HepG2 (cell line): Measurements from ENCODE around the gene CDH12. TPM values are rescaled to one million over a fixed set of nuclear protein-coding genes. Genes with fewer than 3 reads are reported as not detected.

Source experiments
- ATAC-seq: fragments of 200-7000 bp; cut with Tn5 transposase; 3 replicates; pipeline ENCODE4 v1.9.1; 2020; ENCODE audit warnings: mild to moderate bottlenecking, moderate library complexity
- BruUV-seq: library from RNA; stranded (reverse); fragments of 400-500 nt; replicated peaks from 2 replicates; lab custom pipeline; 2021; lab: Mats Ljungman, UMichigan
- CTCF ChIA-PET: fragments of 300-600 bp; formaldehyde crosslinking; extraction: SDS; loops from one replicate; lab custom pipeline; 2021; ENCODE audit warnings: low total read pairs, inconsistent platforms, low intra/inter-chr PET ratio; lab: Yijun Ruan, JAX
- POLR2A ChIA-PET: fragments of 350-600 bp; sonication (Branson Sonifier 250); formaldehyde crosslinking; loops from one replicate; lab custom pipeline; 2020; ENCODE audit warnings: antibody characterized with exemption, inconsistent platforms; lab: Yijun Ruan, JAX
- DNase-seq: peaks from one replicate; pipeline ENCODE4 v3.0.0-alpha.2; 2015; ENCODE audit warnings: low spot score
- FAIRE-seq: peaks from 3 replicates; lab custom pipeline; 2011; peaks lifted over from hg19 to GRCh38; lab: Jason Lieb, UNC
- H2AFZ ChIP-seq: one replicate; pipeline ENCODE4 v1.6.1; 2011; ENCODE audit warnings: low read length, inconsistent platforms
- H3K27ac ChIP-seq: fragments of 300-600 bp; 3 replicates; pipeline ENCODE4 v1.8.0; 2011; ENCODE audit warnings: mixed run types, mild to moderate bottlenecking, mixed read lengths, low read length, inconsistent platforms; ENCODE audit not compliant: insufficient read depth; ENCODE audit errors: extremely low read length
- H3K27me3 ChIP-seq, 2 experiments: fragments of 200-600 bp in 1 of 2; 2 replicates in 1 of 2; 3 replicates in 1 of 2; pipeline versions ENCODE4 v1.6.0 to v1.8.0; 2011; ENCODE audit warnings: low read length in 2 of 2, mild to moderate bottlenecking in 2 of 2, moderate library complexity in 2 of 2, inconsistent platforms in 1 of 2; ENCODE audit not compliant: insufficient read depth in 2 of 2, control insufficient read depth in 1 of 2
- H3K36me3 ChIP-seq, 2 experiments: fragments of 200-600 bp in 1 of 2; replicated peaks in 1 of 2; 2 replicates in 1 of 2; 3 replicates in 1 of 2; pipeline versions ENCODE4 v1.5.1 to v1.8.0; 2011; ENCODE audit warnings: low read length in 2 of 2, inconsistent platforms in 1 of 2; ENCODE audit not compliant: insufficient read depth in 2 of 2, control insufficient read depth in 1 of 2
- H3K4me1 ChIP-seq: 2 replicates; pipeline ENCODE4 v1.5.1; 2012; ENCODE audit warnings: low read length, inconsistent platforms; ENCODE audit not compliant: insufficient read depth
- H3K4me2 ChIP-seq: 2 replicates; pipeline ENCODE4 v1.6.0; 2011; ENCODE audit warnings: low read depth, low read length, inconsistent platforms
- H3K4me3 ChIP-seq, 3 experiments: fragments of 200-600 bp in 1 of 3; sonication (generic), shearing (Covaris generic) in 1 of 3; replicated peaks in 1 of 3; 2 replicates each; pipeline ENCODE4 v1.5.1; 2011 to 2016; ENCODE audit warnings: low read length in 3 of 3, inconsistent platforms in 2 of 3, low read depth in 2 of 3, mild to moderate bottlenecking in 2 of 3, control low read depth in 1 of 3, mixed read lengths in 1 of 3; ENCODE audit not compliant: insufficient read depth in 1 of 3
- H3K79me2 ChIP-seq: one replicate; pipeline ENCODE4 v1.6.1; 2011; ENCODE audit warnings: low read length, inconsistent platforms; ENCODE audit not compliant: insufficient read depth
- H3K9ac ChIP-seq: 2 replicates; pipeline ENCODE4 v1.6.0; 2011; ENCODE audit warnings: mild to moderate bottlenecking, low read depth, low read length, inconsistent platforms; ENCODE audit not compliant: insufficient read depth
- H3K9me3 ChIP-seq: 2 replicates; pipeline ENCODE4 v1.5.1; 2012; ENCODE audit warnings: mild to moderate bottlenecking, low read length
- H4K20me1 ChIP-seq: 2 replicates; pipeline ENCODE4 v1.6.0; 2011; ENCODE audit warnings: inconsistent platforms, mild to moderate bottlenecking, low read length, moderate library complexity; ENCODE audit not compliant: insufficient read depth
- ATRX ChIP-seq: sonication (generic); formaldehyde crosslinking; IDR thresholded peaks from 2 replicates; pipeline ENCODE4 v1.4.0; 2020; ENCODE audit warnings: missing genetic modification reagents, borderline replicate concordance
- BRF2 ChIP-seq: sonication (generic); formaldehyde crosslinking; IDR thresholded peaks from 2 replicates; pipeline ENCODE4 v1.8.1; 2022; ENCODE audit warnings: mild to moderate bottlenecking, missing genetic modification reagents
- GATA4 ChIP-seq: sonication (generic); IDR thresholded peaks from 2 replicates; pipeline ENCODE4 v1.6.1; 2016; ENCODE audit warnings: antibody characterized with exemption, low read depth, borderline replicate concordance
- IKZF4 ChIP-seq: sonication (generic); formaldehyde crosslinking; IDR thresholded peaks from 2 replicates; pipeline ENCODE4 v1.5.1; 2020; ENCODE audit warnings: borderline replicate concordance, mild to moderate bottlenecking, low read depth, missing genetic modification reagents; ENCODE audit errors: not compliant biosample characterization
- MBNL3 ChIP-seq: fragments of 250-450 bp; sonication (Bioruptor Pico); conservative IDR thresholded peaks from 2 replicates; pipeline ENCODE4 v1.8.0; 2022; ENCODE audit warnings: mild to moderate bottlenecking, inconsistent platforms
- NFYC ChIP-seq: IDR thresholded peaks from 2 replicates; pipeline ENCODE4 v1.6.1; 2016; ENCODE audit warnings: missing genetic modification reagents, missing compliant biosample characterization
- SKIL ChIP-seq: sonication (generic); formaldehyde crosslinking; IDR thresholded peaks from 2 replicates; pipeline ENCODE4 v1.8.0; 2022; ENCODE audit warnings: missing genetic modification reagents, mild to moderate bottlenecking, moderate library complexity, borderline replicate concordance
- TEF ChIP-seq: sonication (generic); formaldehyde crosslinking; IDR thresholded peaks from 2 replicates; pipeline ENCODE4 v1.5.0; 2020; ENCODE audit warnings: missing genetic modification reagents
- ZBTB14 ChIP-seq: sonication (generic); formaldehyde crosslinking; IDR thresholded peaks from 2 replicates; pipeline ENCODE4 v1.4.0; 2020; ENCODE audit warnings: missing genetic modification reagents
- ZMYM4 ChIP-seq: sonication (generic); formaldehyde crosslinking; IDR thresholded peaks from 2 replicates; pipeline ENCODE4 v1.8.1; 2023; ENCODE audit warnings: mild to moderate bottlenecking, missing genetic modification reagents
- ZNF672 ChIP-seq: sonication (generic); formaldehyde crosslinking; IDR thresholded peaks from 2 replicates; pipeline ENCODE4 v1.8.1; 2022; ENCODE audit warnings: missing genetic modification reagents
- ZNF768 ChIP-seq: sonication (generic); formaldehyde crosslinking; IDR thresholded peaks from 2 replicates; pipeline ENCODE4 v1.4.0; 2020; ENCODE audit warnings: missing genetic modification reagents
- ZNF83 ChIP-seq: sonication (generic); formaldehyde crosslinking; IDR thresholded peaks from 2 replicates; pipeline ENCODE4 v1.4.0; 2020; ENCODE audit warnings: missing genetic modification reagents, mild to moderate bottlenecking, borderline replicate concordance
- ZSCAN29 ChIP-seq: sonication (generic); formaldehyde crosslinking; conservative IDR thresholded peaks from 2 replicates; pipeline ENCODE4 v1.4.0; 2020; ENCODE audit warnings: mild to moderate bottlenecking, missing genetic modification reagents
- WGBS: methylation state at CpG from one replicate; pipeline ENCODE4 v1.1.6; 2017; ENCODE audit warnings: low lambda C conversion rate; 5-methylcytosine and 5-hydroxymethylcytosine counted together
- in situ Hi-C: cut with HindIII; loops from 2 replicates; pipeline ENCODE4 v1.10.0; 2017; ENCODE audit warnings: low pct_unique_long_range_greater_than_20kb; ENCODE audit not compliant: extremely low pct_ligation_motif_present
- intact Hi-C: fragments of 100-400 bp; cut with micrococcal nuclease; formaldehyde crosslinking; loops from one replicate; pipeline ENCODE4 v1.10.0; 2022; ENCODE audit not compliant: unreplicated experiment
- polyA plus RNA-seq, 8 experiments: library from polyadenylated mRNA; depleted of rRNA in 3 of 8; stranded (reverse) in 7 of 8; unstranded in 1 of 8; fragments of >200 nt; fragmentation: Illumina TruSeq in 4 of 8; extraction: Trizol in 4 of 8; gene quantifications; 2 replicates each; pipeline versions ENCODE4 v1.2.1 to v1.2.3, GENCODE V29; 2011 to 2016; ENCODE audit warnings: low read depth in 4 of 8, missing spikeins in 1 of 8, mixed read lengths in 1 of 8; ENCODE audit not compliant: insufficient read depth in 1 of 8
- total RNA-seq, 5 experiments: library from RNA; depleted of rRNA; stranded (reverse); fragments of >200 nt; fragmentation: Illumina TruSeq; extraction: Trizol; gene quantifications; 2 replicates each; pipeline ENCODE4 v1.2.3, GENCODE V29; 2016; ENCODE audit warnings: low read depth in 1 of 5

Gene CDH12
- total and polyA plus RNA-seq, 2 of the 13 experiments (the other 11 are each of a cell fraction or from before 2014, with no cell fraction given) = not detected

- Histone ChIP-seq H3K27ac (no peak overlapping the region), H3K27me3 (no peaks in the 10 kb centered on the region), H3K79me2 (no peaks in the 10 kb centered on the region), H3K36me3 (no peaks in the 10 kb centered on the region), H2AFZ (no peak overlapping the region), H3K4me3 (no peak overlapping the region), H3K9me3 (no peaks in the 10 kb centered on the region), H3K9ac (no peak overlapping the region), H4K20me1 (no peaks in the 10 kb centered on the region), H3K4me1 (no peaks in the 10 kb centered on the region), H3K4me2 (no peak overlapping the region)
- no TSS peak for BruUV-seq
- DNase-seq (no peak), FAIRE-seq (no peak), ATAC-seq (no peak)
- in situ Hi-C loops = no loop called here
- intact Hi-C loops = loop anchor here (2.0 to 5.0 kb wide), 2 partner anchors 63 to 248 kb away; no protein-coding TSS in a partner anchor
- 1% methylated on average over 2 of the region's 2 CpGs for WGBS
- POLR2A ChIA-PET = no interaction called here
- TF ChIP-seq TEF = no peak
- TF ChIP-seq ATRX (CRISPR knock-in tag) = no peak
- no peak for TF ChIP-seq BRF2
- CTCF ChIA-PET = no interaction called here
Observed at GRCh38 chr5:22889720-22890119, 36.6 kb upstream of the CDH12 start.

- no peak for FAIRE-seq
- TF ChIP-seq GATA4 (no peak), NFYC (CRISPR knock-in tag) (no peak), IKZF4 (CRISPR knock-in tag) (no peak), SKIL (CRISPR knock-in tag) (no peak), ZBTB14 (no peak), ZMYM4 (CRISPR knock-in tag) (no peak), ZSCAN29 (CRISPR knock-in tag) (no peak), ZNF768 (no peak), MBNL3 (CRISPR knock-in tag) (no peak), ZNF83 (CRISPR knock-in tag) (no peak), ZNF672 (no peak)
Observed at GRCh38 chr5:22887566-22887965, 34.4 kb upstream of the CDH12 start.

More at GRCh38 chr5:22887566-22887965, 34.4 kb upstream of the CDH12 start:
- Histone ChIP-seq H3K36me3 (no peaks in the 10 kb centered on the region), H3K27ac (no peak overlapping the region), H3K4me2 (no peak overlapping the region), H3K9me3 (no peaks in the 10 kb centered on the region), H2AFZ (no peak overlapping the region), H3K27me3 (no peaks in the 10 kb centered on the region), H3K9ac (no peak overlapping the region), H3K79me2 (no peaks in the 10 kb centered on the region), H4K20me1 (no peaks in the 10 kb centered on the region), H3K4me3 (no peak overlapping the region), H3K4me1 (no peaks in the 10 kb centered on the region)
- no TSS peak for BruUV-seq
- CTCF ChIA-PET = no interaction called here
- DNase-seq (no peak), ATAC-seq (no peak)
- in situ Hi-C loops (no loop called here), intact Hi-C loops (loop anchor here (5.0 kb wide), 1 partner anchor 250 kb away; no protein-coding TSS in a partner anchor)
- 4% methylated on average over 3 of the region's 3 CpGs for WGBS
- POLR2A ChIA-PET = no interaction called here
